Epithelial cell of esophagus (primary cell): Measurements from ENCODE around the gene RALGPS2.

Source experiments
- DNase-seq: peaks from one replicate; pipeline ENCODE4 v3.0.0; 2010; ENCODE audit warnings: low read depth
- H3K4me3 ChIP-seq: 2 replicates; pipeline ENCODE4 v1.5.1; 2011; ENCODE audit warnings: mild to moderate bottlenecking, low read length, control low read depth
- CTCF ChIP-seq: IDR thresholded peaks from 2 replicates; pipeline ENCODE4 v1.5.1; 2011; ENCODE audit warnings: low read depth, mild to moderate bottlenecking, low read length, control low read depth, inconsistent platforms; ENCODE audit not compliant: insufficient read depth; ENCODE audit errors: missing control alignments

The RALGPS2 gene

GRCh38 chr1:178928976-178929375 lies 203.9 kb downstream of the RALGPS2 start:
- TF ChIP-seq CTCF, result no peak
- no peak overlapping the region for H3K4me3 ChIP-seq
- DNase-seq, result no peak

- TF ChIP-seq CTCF, result no peak
- peak; percentile 27 for DNase-seq
- H3K4me3 ChIP-seq, result no peak overlapping the region
These were observed 207.0 kb downstream of the RALGPS2 start for GRCh38 chr1:178931858-178932551.

GRCh38 chr1:178932552-178932906 lies 207.5 kb downstream of the RALGPS2 start:
- no peak for DNase-seq
- no peak overlapping the region for H3K4me3 ChIP-seq
- TF ChIP-seq CTCF, result no peak

- DNase-seq, result no peak
- no peak for TF ChIP-seq CTCF
- H3K4me3 ChIP-seq, result no peak overlapping the region
These were observed 208.1 kb downstream of the RALGPS2 start for GRCh38 chr1:178933105-178933561.

- no peak for TF ChIP-seq CTCF
- no peak for DNase-seq
- H3K4me3 ChIP-seq, result no peak overlapping the region
These were observed 208.9 kb downstream of the RALGPS2 start for GRCh38 chr1:178933709-178934490.

GRCh38 chr1:178934546-178934945 lies 209.5 kb downstream of the RALGPS2 start:
- TF ChIP-seq CTCF, result no peak
- no peak overlapping the region for H3K4me3 ChIP-seq

More at GRCh38 chr1:178934546-178934945, 209.5 kb downstream of the RALGPS2 start:
- DNase-seq, result no peak
